ENCODE data around the gene TLCD4.
"Not testable (repeated sequence)": the region's sequence is repeated elsewhere in the genome, so short reads cannot be mapped to it uniquely, and the experiment has no call there.

Gene TLCD4

GRCh38 chr1:95145493-95145892 lies 28.3 kb downstream of the TLCD4 start:
- no peak for DNase-seq (ENCODE audit: low read depth in 3 of 3, low spot score in 1 of 3)

GRCh38 chr1:95146637-95147036 lies 29.5 kb downstream of the TLCD4 start:
- no peak for DNase-seq (ENCODE audit: low read depth in 3 of 3, low spot score in 1 of 3)

GRCh38 chr1:95154096-95154495 lies 36.9 kb downstream of the TLCD4 start:
- no peak for DNase-seq (ENCODE audit: low read depth in 3 of 3, low spot score in 1 of 3)

- DNase-seq (ENCODE audit: low read depth in 3 of 3, low spot score in 1 of 3), result not testable (repeated sequence)
Measured at GRCh38 chr1:95165569-95165968, 48.4 kb downstream of the TLCD4 start.

Measured in stimulated activated CD4-positive, alpha-beta T cell treated with anti-CD3 and anti-CD28 coated beads, TNF-alpha, amount 100 ng/mL, for 1 hour (primary cell).